ENCODE results near the gene TUNAR. TPM values are rescaled to one million over a fixed set of nuclear protein-coding genes. Genes with fewer than 3 reads are reported as not detected.

The TUNAR gene
- total RNA-seq, 1 experiment from 2014 or later: not detected

GRCh38 chr14:95885866-95886265 lies 9.2 kb downstream of the TUNAR start:
- Histone ChIP-seq H3K4me1 (replicated peaks) (no peaks in the 10 kb centered on the region), H3K36me3 (no peaks in the 10 kb centered on the region), H3K4me3 (no peak overlapping the region), H3K27me3 (replicated peaks) (peaks cover 6% of the 10 kb centered on the region; the same call in 1 of the 2 replicates), H3K9me3 (replicated peaks) (no peaks in the 10 kb centered on the region), H3K27ac (no peak overlapping the region)
- no peak for DNase-seq (ENCODE audit: low read depth in 1 of 2, low spot score in 2 of 2)

GRCh38 chr14:95886366-95887056 lies 9.9 kb downstream of the TUNAR start:
- H3K9me3 ChIP-seq (replicated peaks): no peaks in the 10 kb centered on the region
- DNase-seq (ENCODE audit: low read depth in 1 of 2, low spot score in 2 of 2): no peak
- H3K4me1 ChIP-seq (replicated peaks): no peaks in the 10 kb centered on the region
- H3K36me3 ChIP-seq: no peaks in the 10 kb centered on the region
- H3K27ac ChIP-seq: no peak overlapping the region
- peaks cover 1% of the 10 kb centered on the region; the same call in 1 of the 2 replicates for H3K27me3 ChIP-seq (replicated peaks)
- H3K4me3 ChIP-seq: no peak overlapping the region

GRCh38 chr14:95887351-95887750 lies 10.7 kb downstream of the TUNAR start:
- Histone ChIP-seq H3K4me3 (no peak overlapping the region), H3K9me3 (replicated peaks) (no peaks in the 10 kb centered on the region), H3K36me3 (no peaks in the 10 kb centered on the region), H3K4me1 (replicated peaks) (no peaks in the 10 kb centered on the region), H3K27me3 (replicated peaks) (no peaks in the 10 kb centered on the region), H3K27ac (no peak overlapping the region)
- DNase-seq (ENCODE audit: low read depth in 1 of 2, low spot score in 2 of 2): no peak

GRCh38 chr14:95889236-95889979 lies 12.8 kb downstream of the TUNAR start:
- Histone ChIP-seq H3K4me3 (no peak overlapping the region), H3K27ac (no peak overlapping the region), H3K9me3 (replicated peaks) (no peaks in the 10 kb centered on the region), H3K4me1 (replicated peaks) (no peaks in the 10 kb centered on the region), H3K27me3 (replicated peaks) (no peaks in the 10 kb centered on the region), H3K36me3 (no peaks in the 10 kb centered on the region)
- no peak for DNase-seq (ENCODE audit: low read depth in 1 of 2, low spot score in 2 of 2)

GRCh38 chr14:95891742-95892141 lies 15.1 kb downstream of the TUNAR start:
- Histone ChIP-seq H3K4me1 (replicated peaks) (no peaks in the 10 kb centered on the region), H3K9me3 (replicated peaks) (no peaks in the 10 kb centered on the region), H3K4me3 (no peak overlapping the region), H3K27me3 (replicated peaks) (no peaks in the 10 kb centered on the region), H3K27ac (no peak overlapping the region), H3K36me3 (no peaks in the 10 kb centered on the region)
- DNase-seq (ENCODE audit: low read depth in 1 of 2, low spot score in 2 of 2): peak in 1 of 2 experiments; percentile 6

GRCh38 chr14:95892142-95892541 lies 15.5 kb downstream of the TUNAR start:
- H3K4me1 ChIP-seq (replicated peaks): no peaks in the 10 kb centered on the region
- no peak for DNase-seq (ENCODE audit: low read depth in 1 of 2, low spot score in 2 of 2)
- H3K27ac ChIP-seq: no peak overlapping the region
- H3K4me3 ChIP-seq: no peak overlapping the region
- H3K36me3 ChIP-seq: no peaks in the 10 kb centered on the region
- H3K9me3 ChIP-seq (replicated peaks): no peaks in the 10 kb centered on the region
- H3K27me3 ChIP-seq (replicated peaks): no peaks in the 10 kb centered on the region

- Histone ChIP-seq H3K27me3 (replicated peaks) (peaks cover 5% of the 10 kb centered on the region; the same call in 1 of the 2 replicates), H3K36me3 (no peaks in the 10 kb centered on the region), H3K27ac (no peak overlapping the region), H3K4me3 (no peak overlapping the region), H3K9me3 (replicated peaks) (no peaks in the 10 kb centered on the region), H3K4me1 (replicated peaks) (no peaks in the 10 kb centered on the region)
- no peak for DNase-seq (ENCODE audit: low read depth in 1 of 2, low spot score in 2 of 2)
These were observed 19.1 kb downstream of the TUNAR start for GRCh38 chr14:95895720-95896119.

GRCh38 chr14:95896498-95897135 lies 20.0 kb downstream of the TUNAR start:
- Histone ChIP-seq H3K4me3 (no peak overlapping the region), H3K36me3 (no peaks in the 10 kb centered on the region), H3K9me3 (replicated peaks) (no peaks in the 10 kb centered on the region), H3K27me3 (replicated peaks) (peaks cover 5% of the 10 kb centered on the region; the same call in 1 of the 2 replicates), H3K27ac (no peak overlapping the region), H3K4me1 (replicated peaks) (no peaks in the 10 kb centered on the region)
- DNase-seq (ENCODE audit: low read depth in 1 of 2, low spot score in 2 of 2): no peak

- Histone ChIP-seq H3K27ac (no peak overlapping the region), H3K27me3 (replicated peaks) (peaks cover 5% of the 10 kb centered on the region; the same call in 1 of the 2 replicates), H3K4me3 (no peak overlapping the region), H3K36me3 (no peaks in the 10 kb centered on the region), H3K4me1 (replicated peaks) (no peaks in the 10 kb centered on the region), H3K9me3 (replicated peaks) (no peaks in the 10 kb centered on the region)
- no peak for DNase-seq (ENCODE audit: low read depth in 1 of 2, low spot score in 2 of 2)
These were observed 20.6 kb downstream of the TUNAR start for GRCh38 chr14:95897280-95897679.

GRCh38 chr14:95901054-95901453 lies 24.4 kb downstream of the TUNAR start:
- Histone ChIP-seq H3K36me3 (no peaks in the 10 kb centered on the region), H3K4me3 (no peak overlapping the region), H3K27ac (no peak overlapping the region), H3K4me1 (replicated peaks) (no peaks in the 10 kb centered on the region), H3K9me3 (replicated peaks) (no peaks in the 10 kb centered on the region), H3K27me3 (replicated peaks) (peaks cover 5% of the 10 kb centered on the region; the same call in 1 of the 2 replicates)
- DNase-seq (ENCODE audit: low read depth in 1 of 2, low spot score in 2 of 2): no peak

GRCh38 chr14:95902273-95902826 lies 25.7 kb downstream of the TUNAR start:
- Histone ChIP-seq H3K36me3 (no peaks in the 10 kb centered on the region), H3K4me1 (replicated peaks) (no peaks in the 10 kb centered on the region), H3K27ac (no peak overlapping the region), H3K4me3 (no peak overlapping the region), H3K9me3 (replicated peaks) (no peaks in the 10 kb centered on the region), H3K27me3 (replicated peaks) (peaks cover 5% of the 10 kb centered on the region; the same call in 1 of the 2 replicates)
- no peak for DNase-seq (ENCODE audit: low read depth in 1 of 2, low spot score in 2 of 2)

GRCh38 chr14:95903165-95903564 lies 26.5 kb downstream of the TUNAR start:
- Histone ChIP-seq H3K4me1 (replicated peaks) (no peaks in the 10 kb centered on the region), H3K27ac (no peak overlapping the region), H3K9me3 (replicated peaks) (no peaks in the 10 kb centered on the region), H3K27me3 (replicated peaks) (peaks cover 5% of the 10 kb centered on the region; the same call in 1 of the 2 replicates), H3K4me3 (no peak overlapping the region), H3K36me3 (no peaks in the 10 kb centered on the region)
- DNase-seq (ENCODE audit: low read depth in 1 of 2, low spot score in 2 of 2): no peak

GRCh38 chr14:95903616-95904107 lies 27.0 kb downstream of the TUNAR start:
- no peaks in the 10 kb centered on the region for H3K36me3 ChIP-seq
- no peak for DNase-seq (ENCODE audit: low read depth in 1 of 2, low spot score in 2 of 2)
- no peak overlapping the region for H3K4me3 ChIP-seq
- H3K27me3 ChIP-seq (replicated peaks): peaks cover 2% of the 10 kb centered on the region; the same call in 1 of the 2 replicates
- H3K9me3 ChIP-seq (replicated peaks): no peaks in the 10 kb centered on the region
- H3K4me1 ChIP-seq (replicated peaks): no peaks in the 10 kb centered on the region
- no peak overlapping the region for H3K27ac ChIP-seq
